ENCODE data around the gene MRPL1.
"Not testable (repeated sequence)": the region's sequence is repeated elsewhere in the genome, so short reads cannot be mapped to it uniquely, and the experiment has no call there.

Gene MRPL1

DNA sequence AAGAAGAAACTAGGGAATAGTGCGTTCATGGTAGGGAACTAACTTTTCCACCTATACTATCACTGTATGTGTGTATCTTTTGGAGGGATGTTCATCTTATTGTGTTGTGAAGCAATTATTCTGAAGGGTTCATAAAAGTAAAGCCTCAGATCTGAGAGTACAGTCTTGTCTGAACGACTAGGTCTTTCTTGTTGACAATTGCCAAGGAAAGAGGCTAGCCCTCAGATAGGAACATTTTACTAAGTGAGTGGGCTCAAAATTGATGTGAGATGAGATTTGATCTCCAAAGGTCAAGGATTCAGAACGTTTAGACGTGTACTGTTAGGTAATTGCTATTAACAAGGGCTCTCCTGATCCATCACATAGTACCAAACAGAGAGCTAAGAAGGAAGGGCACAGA, 28.2 kb upstream of the MRPL1 start:
- H3K9me3 Mint-ChIP-seq (ENCODE audit: low read depth), result no peaks in the 10 kb centered on the region
- no peak overlapping the region for H3K4me3 Mint-ChIP-seq
- H3K4me1 Mint-ChIP-seq (ENCODE audit: low read depth), result peaks cover 15% of the 10 kb centered on the region
- peaks cover 2% of the 10 kb centered on the region for H3K36me3 Mint-ChIP-seq
- H3K27me3 Mint-ChIP-seq, result no peaks in the 10 kb centered on the region
- no peak overlapping the region for H3K27ac Mint-ChIP-seq

DNA sequence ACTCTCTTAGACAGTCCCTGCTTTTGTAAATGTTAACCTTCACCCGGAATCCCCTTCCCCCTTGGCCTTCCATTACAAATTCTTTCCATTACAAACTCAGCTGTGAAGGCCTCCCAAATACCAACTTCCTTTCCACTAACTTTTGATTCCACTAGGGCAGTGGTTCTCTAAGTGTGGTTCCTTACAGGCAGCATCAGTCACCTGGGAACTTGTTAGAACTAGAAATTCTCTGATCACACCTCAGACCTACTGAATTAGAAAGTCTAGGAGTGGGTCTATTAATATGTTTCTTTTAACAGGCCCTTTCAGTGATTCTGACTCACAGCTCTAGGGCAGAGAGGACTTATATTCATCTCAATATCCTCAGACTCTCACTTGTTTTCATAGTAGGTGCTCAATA, 19.0 kb upstream of the MRPL1 start:
- peaks cover 23% of the 10 kb centered on the region for H3K4me1 Mint-ChIP-seq (ENCODE audit: low read depth)
- H3K4me3 Mint-ChIP-seq, result no peak overlapping the region
- no peaks in the 10 kb centered on the region for H3K27me3 Mint-ChIP-seq
- H3K9me3 Mint-ChIP-seq (ENCODE audit: low read depth), result no peaks in the 10 kb centered on the region
- no peaks in the 10 kb centered on the region for H3K36me3 Mint-ChIP-seq
- H3K27ac Mint-ChIP-seq, result peak overlapping the region; percentile 82

DNA sequence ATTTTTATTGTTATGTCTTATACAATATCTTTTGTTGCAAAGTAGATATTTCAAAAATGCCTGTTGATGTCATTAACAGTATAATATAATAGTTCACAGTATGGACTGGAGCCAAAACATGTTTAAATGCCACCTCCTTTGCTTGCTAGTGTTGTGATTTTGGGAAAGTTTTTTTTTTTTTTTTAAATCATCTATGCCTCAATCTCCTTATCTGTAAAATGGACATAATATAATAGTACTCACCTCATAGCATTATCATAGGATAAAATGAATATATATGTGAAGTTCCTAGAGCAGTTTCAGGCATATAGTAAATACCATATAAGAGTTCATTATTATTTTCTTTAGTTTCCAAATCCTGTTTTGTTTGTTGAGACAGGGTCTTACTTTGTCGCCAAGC, 18.3 kb upstream of the MRPL1 start:
- Mint-ChIP-seq H3K4me1 (ENCODE audit: low read depth) (peaks cover 23% of the 10 kb centered on the region), H3K27ac (peak overlapping the region; percentile 18), H3K9me3 (ENCODE audit: low read depth) (no peaks in the 10 kb centered on the region), H3K36me3 (no peaks in the 10 kb centered on the region), H3K4me3 (no peak overlapping the region), H3K27me3 (no peaks in the 10 kb centered on the region)

DNA sequence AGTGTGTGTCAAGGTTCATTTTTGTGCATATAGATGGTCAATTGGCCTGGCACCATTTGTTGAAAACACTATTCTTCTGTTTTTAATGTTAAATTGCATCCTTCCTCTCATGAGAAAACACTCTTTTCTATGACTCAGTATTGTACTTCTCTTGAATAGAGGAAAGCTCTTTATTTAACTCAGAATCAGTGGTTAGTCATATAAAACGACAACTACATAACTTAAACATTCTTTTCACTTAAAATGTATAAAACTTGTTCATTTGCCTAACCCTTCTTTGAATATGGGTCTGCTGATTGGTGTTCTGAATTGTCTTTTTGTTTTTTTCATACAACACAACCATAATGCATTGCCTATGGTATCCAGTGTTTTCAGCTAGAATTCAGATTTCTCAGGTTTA, 17.2 kb upstream of the MRPL1 start:
- H3K4me3 Mint-ChIP-seq, result no peak overlapping the region
- H3K4me1 Mint-ChIP-seq (ENCODE audit: low read depth), result peaks cover 23% of the 10 kb centered on the region
- no peaks in the 10 kb centered on the region for H3K36me3 Mint-ChIP-seq
- peak overlapping the region; percentile 24 for H3K27ac Mint-ChIP-seq
- no peaks in the 10 kb centered on the region for H3K27me3 Mint-ChIP-seq
- H3K9me3 Mint-ChIP-seq (ENCODE audit: low read depth), result no peaks in the 10 kb centered on the region

DNA sequence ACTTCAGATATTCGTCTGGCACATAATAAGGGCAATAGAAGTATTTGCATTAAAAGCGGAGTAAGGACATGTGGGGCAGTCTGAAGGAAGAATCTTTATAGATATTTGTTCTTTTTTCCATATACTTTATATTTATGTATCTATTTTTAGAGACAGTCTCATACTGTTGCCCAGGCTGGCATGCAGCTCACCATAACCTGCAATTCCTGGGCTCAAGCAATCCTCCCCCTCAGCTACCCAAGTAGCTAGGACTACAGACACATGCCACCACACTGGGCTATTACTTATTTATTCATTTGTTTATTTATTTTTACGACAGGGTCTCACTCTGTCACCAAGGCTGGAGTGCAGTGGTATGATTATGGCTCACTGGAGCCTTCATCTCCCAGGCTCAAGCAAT, 16.7 kb upstream of the MRPL1 start:
- H3K9me3 Mint-ChIP-seq (ENCODE audit: low read depth), result no peaks in the 10 kb centered on the region
- no peak overlapping the region for H3K4me3 Mint-ChIP-seq
- no peaks in the 10 kb centered on the region for H3K27me3 Mint-ChIP-seq
- H3K36me3 Mint-ChIP-seq, result no peaks in the 10 kb centered on the region
- no peak overlapping the region for H3K27ac Mint-ChIP-seq
- peaks cover 23% of the 10 kb centered on the region for H3K4me1 Mint-ChIP-seq (ENCODE audit: low read depth)

DNA sequence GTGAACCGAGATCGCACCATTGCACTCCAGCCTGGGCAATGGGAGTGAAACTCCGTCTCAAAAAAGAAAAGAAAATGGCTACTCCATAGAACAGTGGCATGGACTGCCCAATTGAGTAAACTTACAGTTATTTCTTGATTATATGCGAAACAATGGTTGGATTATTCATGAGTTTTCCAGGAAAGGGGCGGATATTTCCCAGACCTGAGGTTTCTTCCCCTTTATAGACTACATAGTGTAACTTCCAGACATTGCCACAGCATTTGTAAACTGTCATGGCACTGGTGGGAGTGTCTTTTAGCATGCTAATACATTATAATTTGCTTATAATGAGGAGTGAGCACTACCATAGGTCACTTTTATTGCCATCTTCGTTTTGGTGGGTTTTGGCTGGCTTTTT, 14.1 kb upstream of the MRPL1 start:
- Mint-ChIP-seq H3K4me1 (ENCODE audit: low read depth) (peaks cover 36% of the 10 kb centered on the region), H3K36me3 (no peaks in the 10 kb centered on the region), H3K4me3 (no peak overlapping the region), H3K9me3 (ENCODE audit: low read depth) (no peaks in the 10 kb centered on the region), H3K27me3 (no peaks in the 10 kb centered on the region), H3K27ac (no peak overlapping the region)

DNA sequence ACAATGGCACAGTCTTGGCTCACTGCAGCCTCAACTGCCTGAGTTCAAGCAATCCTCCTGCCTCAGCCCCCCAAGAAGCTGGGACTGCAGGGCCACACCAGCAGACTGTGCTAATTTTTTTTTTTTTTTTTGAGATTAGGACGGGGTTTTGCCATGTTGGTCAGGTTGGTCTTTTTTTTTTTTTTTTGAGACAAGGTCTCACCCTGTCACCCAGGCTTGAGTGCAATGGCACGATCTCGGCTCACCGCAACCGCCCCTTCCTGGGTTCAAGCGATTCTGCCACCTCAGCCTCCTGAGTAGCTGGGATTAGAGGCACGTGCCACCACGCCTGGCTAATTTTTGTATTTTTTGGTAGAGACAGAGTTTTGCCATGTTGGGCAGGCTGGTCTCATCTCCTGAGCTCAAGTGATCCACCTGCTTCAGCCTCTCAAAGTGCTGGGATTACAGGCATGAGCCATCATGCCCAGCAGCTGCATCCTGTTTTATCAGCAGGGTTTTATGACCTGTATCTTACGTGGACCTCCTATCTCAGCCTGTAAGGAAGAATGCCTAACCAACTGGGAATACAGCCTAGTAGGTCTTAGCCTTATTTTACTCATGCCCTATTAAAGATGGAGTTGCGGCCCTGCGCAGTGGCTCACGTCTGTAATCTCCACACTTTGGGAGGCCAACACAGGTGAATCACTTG, 13.2 kb upstream of the MRPL1 start:
- Mint-ChIP-seq H3K36me3 (no peaks in the 10 kb centered on the region), H3K4me3 (no peak overlapping the region), H3K27ac (no peak overlapping the region), H3K27me3 (no peaks in the 10 kb centered on the region), H3K4me1 (ENCODE audit: low read depth) (peaks cover 36% of the 10 kb centered on the region), H3K9me3 (ENCODE audit: low read depth) (no peaks in the 10 kb centered on the region)

DNA sequence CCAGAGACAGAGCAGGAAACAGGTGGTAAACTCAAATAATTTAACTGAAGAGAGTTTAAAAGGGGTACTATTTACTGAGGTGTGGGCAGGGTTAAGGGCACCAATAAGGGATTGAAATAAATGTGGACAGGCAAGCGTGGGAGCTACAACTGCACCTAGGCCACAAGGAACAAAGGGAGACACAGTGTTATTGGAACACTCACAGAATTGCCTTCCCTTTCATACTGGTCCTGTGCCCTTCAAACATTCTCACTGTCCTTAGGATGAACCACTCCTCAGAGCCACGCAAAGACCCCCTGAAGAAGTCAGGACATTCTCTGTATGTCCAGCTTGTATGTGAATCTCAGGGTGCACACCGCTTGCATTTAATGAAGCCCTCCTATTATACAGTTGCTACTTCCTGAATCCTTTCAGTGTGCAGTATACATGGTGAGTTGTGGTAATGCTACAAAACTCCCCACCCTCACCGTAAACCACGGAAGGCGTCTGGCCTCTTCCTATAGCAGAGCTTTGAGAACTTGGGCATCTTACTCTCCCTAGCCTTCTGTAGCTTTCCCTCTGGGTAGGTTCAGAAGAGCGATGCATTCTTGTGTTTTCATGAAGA, 9.6 kb upstream of the MRPL1 start:
- Mint-ChIP-seq H3K36me3 (no peaks in the 10 kb centered on the region), H3K9me3 (ENCODE audit: low read depth) (no peaks in the 10 kb centered on the region), H3K27ac (peak overlapping the region; percentile 99), H3K4me3 (peak overlapping the region; percentile 77), H3K4me1 (ENCODE audit: low read depth) (peaks cover 58% of the 10 kb centered on the region), H3K27me3 (no peaks in the 10 kb centered on the region)

DNA sequence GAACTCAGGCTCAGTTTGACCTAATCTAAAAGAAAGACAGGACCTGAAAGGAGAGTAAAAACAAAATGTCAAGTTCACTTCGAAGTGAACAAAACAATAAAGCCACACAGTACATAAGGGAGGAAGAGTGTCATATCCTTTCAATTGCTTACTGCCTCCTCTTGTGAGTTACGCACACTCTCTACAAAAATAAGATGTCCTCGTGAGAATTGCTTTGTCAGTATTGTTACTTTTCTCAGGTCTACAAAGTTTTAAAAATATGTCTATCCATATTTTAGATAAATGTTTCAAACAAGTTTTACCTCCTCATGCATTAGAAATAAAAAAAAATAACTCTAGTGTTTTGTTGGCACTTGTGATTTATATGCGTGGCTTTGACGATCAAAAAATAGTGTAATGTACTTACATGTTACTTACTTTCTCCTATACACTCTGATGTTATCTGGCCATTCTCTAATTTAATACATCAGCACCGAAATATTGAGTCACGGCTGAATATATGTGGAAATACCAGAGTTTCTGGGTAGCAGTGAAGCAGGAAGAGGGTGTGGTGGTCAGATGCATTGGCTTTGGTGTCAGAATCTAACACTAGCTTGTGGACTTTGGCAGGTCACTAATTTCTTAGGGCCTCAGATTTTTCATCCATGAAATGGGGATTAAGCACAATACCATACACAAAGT, 8.1 kb upstream of the MRPL1 start:
- Mint-ChIP-seq H3K36me3 (no peaks in the 10 kb centered on the region), H3K4me3 (peak overlapping the region; percentile 77), H3K27ac (peak overlapping the region; percentile 99), H3K4me1 (ENCODE audit: low read depth) (peaks cover 69% of the 10 kb centered on the region), H3K27me3 (no peaks in the 10 kb centered on the region), H3K9me3 (ENCODE audit: low read depth) (no peaks in the 10 kb centered on the region)

DNA sequence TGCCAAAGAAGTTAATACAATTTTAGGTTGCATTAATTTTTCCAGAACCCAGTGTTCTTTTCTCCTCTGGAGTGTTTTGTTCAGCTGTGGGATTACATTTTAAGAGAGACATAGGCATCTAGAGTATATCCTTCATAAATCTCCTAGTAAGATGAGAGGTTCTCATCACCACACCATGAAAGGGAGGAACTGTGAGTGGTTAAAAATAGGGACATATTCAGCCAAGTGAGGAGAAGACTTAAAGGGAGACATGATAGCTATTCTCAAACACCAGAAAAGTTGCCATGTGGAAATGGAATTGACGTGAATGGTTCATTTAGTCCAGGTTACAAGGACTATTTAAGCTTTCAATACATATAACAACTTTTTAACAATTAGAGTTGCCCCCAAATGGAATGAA, 6.5 kb upstream of the MRPL1 start:
- no peaks in the 10 kb centered on the region for H3K9me3 Mint-ChIP-seq (ENCODE audit: low read depth)
- peak overlapping the region; percentile 98 for H3K27ac Mint-ChIP-seq
- no peaks in the 10 kb centered on the region for H3K36me3 Mint-ChIP-seq
- no peaks in the 10 kb centered on the region for H3K27me3 Mint-ChIP-seq
- peak overlapping the region; percentile 85 for H3K4me3 Mint-ChIP-seq
- peaks cover 80% of the 10 kb centered on the region for H3K4me1 Mint-ChIP-seq (ENCODE audit: low read depth)

DNA sequence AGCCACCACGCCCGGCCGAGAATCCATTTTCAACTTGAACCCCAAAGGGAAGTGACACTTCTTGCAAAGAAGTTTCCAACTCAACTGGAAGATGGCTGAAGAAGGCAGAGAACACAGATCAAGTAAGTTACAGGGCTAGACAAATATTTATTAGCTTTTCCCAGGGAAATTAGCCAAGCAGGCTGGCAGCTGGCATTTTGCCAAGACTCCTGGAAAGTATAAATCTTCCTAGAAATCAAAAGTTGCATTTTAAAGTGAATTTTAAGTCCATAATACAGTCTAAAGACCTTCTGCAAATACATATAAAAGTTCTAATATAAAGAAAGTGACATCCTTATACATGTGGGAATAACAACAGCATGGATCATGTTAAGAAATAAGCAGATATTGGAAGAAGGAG, 3.4 kb upstream of the MRPL1 start:
- H3K36me3 Mint-ChIP-seq, result no peaks in the 10 kb centered on the region
- peak overlapping the region; percentile 99 for H3K27ac Mint-ChIP-seq
- no peaks in the 10 kb centered on the region for H3K27me3 Mint-ChIP-seq
- no peaks in the 10 kb centered on the region for H3K9me3 Mint-ChIP-seq (ENCODE audit: low read depth)
- peaks cover 73% of the 10 kb centered on the region for H3K4me1 Mint-ChIP-seq (ENCODE audit: low read depth)
- H3K4me3 Mint-ChIP-seq, result no peak overlapping the region

DNA sequence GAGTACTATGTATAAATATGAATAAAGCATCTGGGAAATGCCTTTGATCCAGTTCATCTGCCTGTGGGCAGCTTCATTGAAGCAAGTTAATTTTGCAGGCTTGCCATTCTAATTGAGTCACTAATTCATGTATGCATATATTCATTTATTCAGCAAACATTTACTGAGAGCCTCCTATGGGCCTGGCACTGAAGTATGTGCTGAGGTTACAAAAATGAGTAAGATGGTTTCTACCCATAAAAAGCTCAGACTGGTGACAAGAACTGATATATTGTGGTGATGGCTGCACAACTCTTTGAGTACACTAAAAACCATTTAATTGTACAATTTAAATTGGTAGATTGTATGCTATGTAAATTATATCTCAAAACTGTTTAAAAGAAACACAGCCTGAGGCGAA, 1.1 kb upstream of the MRPL1 start:
- H3K36me3 Mint-ChIP-seq, result peaks cover 4% of the 10 kb centered on the region
- H3K27ac Mint-ChIP-seq, result peak overlapping the region; percentile 99
- H3K9me3 Mint-ChIP-seq (ENCODE audit: low read depth), result no peaks in the 10 kb centered on the region
- peak overlapping the region; percentile 98 for H3K4me3 Mint-ChIP-seq
- H3K27me3 Mint-ChIP-seq, result no peaks in the 10 kb centered on the region
- H3K4me1 Mint-ChIP-seq (ENCODE audit: low read depth), result peaks cover 71% of the 10 kb centered on the region

DNA sequence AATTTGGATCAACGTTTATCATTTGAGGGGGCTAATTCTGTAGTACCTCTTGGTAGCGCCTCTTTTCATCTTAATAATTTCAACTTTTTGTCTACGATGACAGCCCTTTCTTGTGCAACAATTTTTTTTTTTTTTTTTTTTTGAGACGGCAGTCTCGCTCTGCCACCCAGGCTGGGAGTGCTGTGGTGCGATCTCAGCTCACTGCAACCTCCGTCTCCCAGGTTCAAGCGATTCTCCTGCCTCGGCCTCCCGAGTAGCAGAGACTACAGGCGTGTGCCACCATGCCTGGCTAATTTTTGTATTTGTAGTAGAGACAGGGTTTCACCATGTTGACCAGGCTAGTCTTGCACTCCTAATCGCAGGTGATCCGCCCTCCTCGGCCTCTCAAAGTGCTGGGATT, 711 bp downstream of the MRPL1 start:
- H3K4me1 Mint-ChIP-seq (ENCODE audit: low read depth), result peaks cover 64% of the 10 kb centered on the region

DNA sequence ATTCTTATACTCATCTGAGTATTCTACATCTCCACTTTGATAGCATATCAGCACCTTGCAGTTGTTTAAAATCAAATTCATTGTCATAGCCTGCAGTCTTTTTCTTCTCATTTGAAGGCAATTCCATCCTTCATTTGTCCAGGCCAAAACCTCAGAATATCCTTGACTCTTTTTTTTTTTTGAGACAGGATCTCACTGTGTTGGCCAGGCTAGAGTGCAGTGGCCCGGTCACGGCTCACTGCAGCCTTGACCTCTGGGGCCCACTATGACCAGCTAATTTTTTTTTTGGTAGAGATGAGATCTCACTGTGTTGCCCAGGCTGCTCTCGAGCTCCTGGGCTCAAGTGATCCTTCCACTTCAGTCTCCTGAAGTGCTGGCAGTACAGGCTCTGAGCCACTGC, 2.6 kb downstream of the MRPL1 start:
- peaks cover 68% of the 10 kb centered on the region for H3K4me1 Mint-ChIP-seq (ENCODE audit: low read depth)
- H3K9me3 Mint-ChIP-seq (ENCODE audit: low read depth), result no peaks in the 10 kb centered on the region
- peaks cover 5% of the 10 kb centered on the region for H3K36me3 Mint-ChIP-seq
- H3K4me3 Mint-ChIP-seq, result peak overlapping the region; percentile 64
- H3K27ac Mint-ChIP-seq, result peak overlapping the region; percentile 28
- H3K27me3 Mint-ChIP-seq, result no peaks in the 10 kb centered on the region

More for the DNA sequence above, 711 bp downstream of the MRPL1 start:
- peak overlapping the region; percentile 99 for H3K27ac Mint-ChIP-seq
- not testable (repeated sequence) for H3K9me3 Mint-ChIP-seq (ENCODE audit: low read depth); H3K27me3 Mint-ChIP-seq; H3K36me3 Mint-ChIP-seq
- peak overlapping the region; percentile 98 for H3K4me3 Mint-ChIP-seq

DNA sequence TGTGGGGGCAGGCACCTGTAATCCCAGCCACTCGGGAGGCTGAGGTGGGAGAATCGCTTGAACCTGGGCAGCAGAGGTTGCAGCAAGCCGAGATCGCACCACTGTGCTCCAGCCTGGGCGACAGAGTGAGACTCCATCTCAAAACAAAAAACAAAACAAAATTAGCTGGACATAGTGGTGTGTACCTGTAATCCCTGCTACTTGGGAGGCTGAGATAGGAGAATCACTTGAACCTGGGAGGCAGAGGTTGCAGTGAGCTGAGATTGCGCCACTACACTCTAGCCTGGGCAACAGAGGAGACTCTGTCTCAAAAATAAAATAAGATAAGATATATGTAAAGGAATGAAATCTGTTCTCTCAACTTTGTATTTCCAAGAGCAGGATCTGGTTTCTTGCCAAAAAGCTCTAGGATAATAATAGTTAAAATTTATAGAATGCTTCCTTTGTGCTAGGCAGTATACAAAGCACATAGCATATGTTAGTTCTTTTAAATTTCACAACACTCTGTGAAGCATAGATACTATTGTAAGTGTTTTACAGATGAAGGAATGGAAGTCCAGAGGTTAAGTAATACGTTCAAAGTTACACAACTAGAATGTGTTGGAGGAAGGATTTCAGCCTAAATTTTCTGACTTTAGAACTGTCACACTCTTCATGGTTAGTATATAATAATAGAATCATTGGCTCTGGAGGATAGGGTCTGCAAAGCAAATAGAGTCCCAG, 10.3 kb downstream of the MRPL1 start:
- Mint-ChIP-seq H3K27me3 (no peaks in the 10 kb centered on the region), H3K36me3 (peaks cover 8% of the 10 kb centered on the region), H3K9me3 (ENCODE audit: low read depth) (no peaks in the 10 kb centered on the region), H3K4me3 (no peak overlapping the region), H3K27ac (no peak overlapping the region), H3K4me1 (ENCODE audit: low read depth) (peaks cover 30% of the 10 kb centered on the region)

Data from activated naive CD8-positive, alpha-beta T cell (primary cell).